SK-N-SH (cell line): ENCODE data around the gene FAM227B. TPM values are rescaled to one million over a fixed set of nuclear protein-coding genes. Genes with fewer than 3 reads are reported as not detected.

Experiments used
- CTCF ChIA-PET: fragments of 300-600, 350-600 bp; formaldehyde crosslinking; extraction: SDS; loops from one replicate; lab custom pipeline; 2021; lab: Yijun Ruan, JAX
- POLR2A ChIA-PET: fragments of 350-600 bp; sonication (Branson Sonifier 250); formaldehyde crosslinking; extraction: SDS; loops from one replicate; lab custom pipeline; 2020; ENCODE audit warnings: antibody characterized with exemption, inconsistent platforms; lab: Yijun Ruan, JAX
- DNase-seq: peaks from one replicate; pipeline ENCODE4 v3.0.0; 2012
- H2AFZ ChIP-seq: fragments of 200-600 bp; sonication (generic); 2 replicates; pipeline ENCODE4 v1.8.1; 2016; ENCODE audit warnings: antibody characterized with exemption, mild to moderate bottlenecking, low read depth
- H3F3A ChIP-seq: fragments of 200-600 bp; sonication (generic); replicated peaks from 2 replicates; pipeline ENCODE3; 2016; ENCODE audit warnings: antibody characterized with exemption, mild to moderate bottlenecking; ENCODE audit not compliant: insufficient read depth
- H3K27ac ChIP-seq, 2 experiments: fragments of 200-500 bp in 1 of 2; fragments of 200-600 bp in 1 of 2; sonication (Bioruptor generic) in 1 of 2; sonication (generic), shearing (Covaris generic) in 1 of 2; 2 replicates each; pipeline versions ENCODE4 v1.5.1 to v1.6.1; 2014 to 2016; ENCODE audit warnings: low read depth in 2 of 2, inconsistent platforms in 1 of 2, low read length in 1 of 2, mild to moderate bottlenecking in 1 of 2, mixed read lengths in 1 of 2
- H3K27me3 ChIP-seq: fragments of 200-600 bp; sonication (generic), shearing (Covaris generic); 2 replicates; pipeline ENCODE4 v1.6.1; 2016; ENCODE audit warnings: mixed run types; ENCODE audit not compliant: insufficient read depth
- H3K36me3 ChIP-seq, 2 experiments: fragments of 200-500 bp in 1 of 2; fragments of 200-600 bp in 1 of 2; sonication (Bioruptor generic) in 1 of 2; sonication (generic) in 1 of 2; replicated peaks in 1 of 2; 2 replicates each; pipeline versions ENCODE3 to v1.5.1; 2014 to 2016; ENCODE audit warnings: low read length in 1 of 2, mild to moderate bottlenecking in 1 of 2; ENCODE audit not compliant: insufficient read depth in 2 of 2, control insufficient read depth in 1 of 2
- H3K4me1 ChIP-seq, 2 experiments: fragments of 200-500 bp in 1 of 2; fragments of 200-600 bp in 1 of 2; sonication (Bioruptor generic) in 1 of 2; sonication (generic), shearing (Covaris generic) in 1 of 2; 2 replicates each; pipeline versions ENCODE4 v1.5.1 to v1.6.1; 2014 to 2016; ENCODE audit warnings: low read depth in 1 of 2, low read length in 1 of 2, mixed run types in 1 of 2; ENCODE audit not compliant: insufficient read depth in 2 of 2, control insufficient read depth in 1 of 2
- H3K4me2 ChIP-seq: fragments of 200-600 bp; sonication (generic), shearing (Covaris generic); 2 replicates; pipeline ENCODE4 v1.6.1; 2017; ENCODE audit warnings: mixed run types
- H3K4me3 ChIP-seq, 2 experiments: fragments of 200-500 bp in 1 of 2; fragments of 200-600 bp in 1 of 2; sonication (Bioruptor generic) in 1 of 2; sonication (generic), shearing (Covaris generic) in 1 of 2; 2 replicates each; pipeline versions ENCODE4 v1.5.1 to v1.8.1; 2014 to 2016; ENCODE audit warnings: low read depth in 2 of 2, inconsistent platforms in 1 of 2, low read length in 1 of 2, mild to moderate bottlenecking in 1 of 2, mixed read lengths in 1 of 2, moderate library complexity in 1 of 2
- H3K79me2 ChIP-seq: fragments of 200-600 bp; sonication (generic); 2 replicates; pipeline ENCODE4 v1.8.1; 2017; ENCODE audit warnings: mild to moderate bottlenecking; ENCODE audit not compliant: insufficient read depth
- H3K9ac ChIP-seq: fragments of 200-600 bp; sonication (generic); 2 replicates; pipeline ENCODE4 v1.6.1; 2017; ENCODE audit warnings: mixed run types
- H3K9me2 ChIP-seq: fragments of 200-600 bp; sonication (generic); 2 replicates; pipeline ENCODE4 v1.6.1; 2017; ENCODE audit warnings: mixed run types
- H3K9me3 ChIP-seq: fragments of 200-600 bp; sonication (generic); 2 replicates; pipeline ENCODE4 v1.6.1; 2017; ENCODE audit warnings: mixed run types, mild to moderate bottlenecking, moderate library complexity
- H4K20me1 ChIP-seq: fragments of 200-600 bp; sonication (generic); 2 replicates; pipeline ENCODE4 v1.6.1; 2017; ENCODE audit warnings: mild to moderate bottlenecking, mixed run types; ENCODE audit not compliant: insufficient read depth
- CTCF ChIP-seq: fragments of 200-600 bp; sonication (generic); IDR thresholded peaks from 2 replicates; pipeline ENCODE4 v1.6.1; 2017; ENCODE audit warnings: antibody characterized with exemption, mild to moderate bottlenecking, moderate library complexity
- EZH2phosphoT487 ChIP-seq: fragments of 200-600 bp; sonication (generic); IDR thresholded peaks from 2 replicates; pipeline ENCODE4 v1.6.1; 2017; ENCODE audit warnings: low read depth, mixed run types, mild to moderate bottlenecking, antibody characterized with exemption, moderate library complexity, borderline replicate concordance
- FOXM1 ChIP-seq: IDR thresholded peaks from 2 replicates; pipeline ENCODE4 v1.4.0; 2012; ENCODE audit warnings: low read depth, mild to moderate bottlenecking
- GABPA ChIP-seq: IDR thresholded peaks from 2 replicates; pipeline ENCODE4 v1.4.0; 2012; ENCODE audit warnings: low read depth, mild to moderate bottlenecking
- GATA2 ChIP-seq: sonication (generic); formaldehyde crosslinking; IDR thresholded peaks from 2 replicates; pipeline ENCODE4 v1.5.0; 2020; ENCODE audit warnings: mild to moderate bottlenecking, missing genetic modification reagents
- JUND ChIP-seq: IDR thresholded peaks from 2 replicates; pipeline ENCODE4 v1.4.0; 2012
- MAX ChIP-seq: IDR thresholded peaks from 2 replicates; pipeline ENCODE4 v1.4.0; 2012; ENCODE audit warnings: low read depth
- MEF2A ChIP-seq: IDR thresholded peaks from 2 replicates; pipeline ENCODE4 v1.4.0; 2012; ENCODE audit warnings: low read depth, borderline replicate concordance
- NRF1 ChIP-seq: IDR thresholded peaks from 2 replicates; pipeline ENCODE4 v1.6.1; 2012; ENCODE audit warnings: low read depth, mild to moderate bottlenecking, low read length
- POLR2AphosphoS5 ChIP-seq: IDR thresholded peaks from 2 replicates; pipeline ENCODE4 v1.6.1; 2012; ENCODE audit warnings: low read depth, low read length
- RAD21 ChIP-seq: IDR thresholded peaks from 2 replicates; pipeline ENCODE4 v1.6.1; 2012; ENCODE audit warnings: mild to moderate bottlenecking, low read length
- RCOR1 ChIP-seq: fragments of 150-350 bp; IDR thresholded peaks from 2 replicates; pipeline ENCODE4 v1.6.1; 2017; ENCODE audit warnings: antibody characterized with exemption, low read length
- RXRA ChIP-seq: IDR thresholded peaks from 2 replicates; pipeline ENCODE4 v1.4.0; 2012; ENCODE audit warnings: low read depth, mild to moderate bottlenecking, borderline replicate concordance
- SIN3A ChIP-seq: IDR thresholded peaks from 2 replicates; pipeline ENCODE4 v1.6.1; 2012; ENCODE audit warnings: low read depth, mild to moderate bottlenecking, low read length, moderate library complexity, borderline replicate concordance
- SMC3 ChIP-seq: IDR thresholded peaks from 2 replicates; pipeline ENCODE4 v1.6.1; 2012; ENCODE audit warnings: low read depth, low read length, improper control_type of control experiment
- TAF1 ChIP-seq: IDR thresholded peaks from 2 replicates; pipeline ENCODE4 v1.6.1; 2012; ENCODE audit warnings: low read depth, mild to moderate bottlenecking, low read length, moderate library complexity, borderline replicate concordance
- TEAD4 ChIP-seq: IDR thresholded peaks from 2 replicates; pipeline ENCODE4 v1.4.0; 2012; ENCODE audit warnings: mild to moderate bottlenecking, borderline replicate concordance; ENCODE audit not compliant: insufficient read depth
- WGBS: methylation state at CpG from one replicate; pipeline ENCODE4 v1.1.6; 2017; ENCODE audit warnings: low lambda C conversion rate; 5-methylcytosine and 5-hydroxymethylcytosine counted together
- polyA plus RNA-seq, 3 experiments: library from polyadenylated mRNA; depleted of rRNA; stranded (reverse); fragments of >200 nt; gene quantifications; 2 replicates each; pipeline ENCODE4 v1.2.3, GENCODE V29; 2012
- TF ChIP-seq, protein P1 (sequence below): IDR thresholded peaks from 2 replicates; pipeline ENCODE4 v1.4.0; 2012; ENCODE audit warnings: low read depth, borderline replicate concordance
- TF ChIP-seq, protein P2 (sequence below): fragments of 150-350 bp; IDR thresholded peaks from 2 replicates; pipeline ENCODE4 v1.6.1; 2016; ENCODE audit warnings: mild to moderate bottlenecking, low read depth, low read length
- TF ChIP-seq, protein P3 (sequence below): IDR thresholded peaks from 2 replicates; pipeline ENCODE4; 2012

The FAM227B gene
- polyA plus RNA-seq, 1 of the 3 experiments (the other 2 are of a cell fraction): 4.4 TPM

GRCh38 chr15:49610157-49610918 is 10.3 kb downstream of the FAM227B start:
- Histone ChIP-seq H3K79me2 (no peaks in the 10 kb centered on the region), H3K9me2 (0 out of 2 replicates have a peak, but pooled peaks cover 4% of the 10 kb centered on the region), H2AFZ (no peak overlapping the region), H3K36me3 (peaks cover 12 to 24% of the 10 kb centered on the region in 2 experiments), H3K27me3 (no peaks in the 10 kb centered on the region), H3K27ac (no peak overlapping the region), H3K4me3 (no peak overlapping the region), H3K4me1 (no peaks in the 10 kb centered on the region), H3F3A (peaks cover 5% of the 10 kb centered on the region), H3K4me2 (no peak overlapping the region), H3K9ac (no peak overlapping the region), H4K20me1 (no peaks in the 10 kb centered on the region), H3K9me3 (peaks cover 5% of the 10 kb centered on the region)
- no peak for DNase-seq
- no peak for TF ChIP-seq POLR2AphosphoS5
- no peak for TF ChIP-seq SIN3A
- no peak for TF ChIP-seq MAX
- TF ChIP-seq MEF2A: no peak
- no peak for TF ChIP-seq CTCF
- TF ChIP-seq RCOR1: no peak
- TF ChIP-seq GATA2 (CRISPR knock-in tag): no peak
- TF ChIP-seq SMC3: no peak
- TF ChIP-seq, protein P1, sequence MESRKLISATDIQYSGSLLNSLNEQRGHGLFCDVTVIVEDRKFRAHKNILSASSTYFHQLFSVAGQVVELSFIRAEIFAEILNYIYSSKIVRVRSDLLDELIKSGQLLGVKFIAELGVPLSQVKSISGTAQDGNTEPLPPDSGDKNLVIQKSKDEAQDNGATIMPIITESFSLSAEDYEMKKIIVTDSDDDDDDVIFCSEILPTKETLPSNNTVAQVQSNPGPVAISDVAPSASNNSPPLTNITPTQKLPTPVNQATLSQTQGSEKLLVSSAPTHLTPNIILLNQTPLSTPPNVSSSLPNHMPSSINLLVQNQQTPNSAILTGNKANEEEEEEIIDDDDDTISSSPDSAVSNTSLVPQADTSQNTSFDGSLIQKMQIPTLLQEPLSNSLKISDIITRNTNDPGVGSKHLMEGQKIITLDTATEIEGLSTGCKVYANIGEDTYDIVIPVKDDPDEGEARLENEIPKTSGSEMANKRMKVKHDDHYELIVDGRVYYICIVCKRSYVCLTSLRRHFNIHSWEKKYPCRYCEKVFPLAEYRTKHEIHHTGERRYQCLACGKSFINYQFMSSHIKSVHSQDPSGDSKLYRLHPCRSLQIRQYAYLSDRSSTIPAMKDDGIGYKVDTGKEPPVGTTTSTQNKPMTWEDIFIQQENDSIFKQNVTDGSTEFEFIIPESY: no peak
- TF ChIP-seq TAF1: no peak
- no peak for TF ChIP-seq RAD21
- TF ChIP-seq, protein P2, sequence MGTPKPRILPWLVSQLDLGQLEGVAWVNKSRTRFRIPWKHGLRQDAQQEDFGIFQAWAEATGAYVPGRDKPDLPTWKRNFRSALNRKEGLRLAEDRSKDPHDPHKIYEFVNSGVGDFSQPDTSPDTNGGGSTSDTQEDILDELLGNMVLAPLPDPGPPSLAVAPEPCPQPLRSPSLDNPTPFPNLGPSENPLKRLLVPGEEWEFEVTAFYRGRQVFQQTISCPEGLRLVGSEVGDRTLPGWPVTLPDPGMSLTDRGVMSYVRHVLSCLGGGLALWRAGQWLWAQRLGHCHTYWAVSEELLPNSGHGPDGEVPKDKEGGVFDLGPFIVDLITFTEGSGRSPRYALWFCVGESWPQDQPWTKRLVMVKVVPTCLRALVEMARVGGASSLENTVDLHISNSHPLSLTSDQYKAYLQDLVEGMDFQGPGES: no peak
- TF ChIP-seq FOXM1: no peak
- no peak for TF ChIP-seq EZH2phosphoT487
- no peak for TF ChIP-seq TEAD4
- TF ChIP-seq, protein P3, sequence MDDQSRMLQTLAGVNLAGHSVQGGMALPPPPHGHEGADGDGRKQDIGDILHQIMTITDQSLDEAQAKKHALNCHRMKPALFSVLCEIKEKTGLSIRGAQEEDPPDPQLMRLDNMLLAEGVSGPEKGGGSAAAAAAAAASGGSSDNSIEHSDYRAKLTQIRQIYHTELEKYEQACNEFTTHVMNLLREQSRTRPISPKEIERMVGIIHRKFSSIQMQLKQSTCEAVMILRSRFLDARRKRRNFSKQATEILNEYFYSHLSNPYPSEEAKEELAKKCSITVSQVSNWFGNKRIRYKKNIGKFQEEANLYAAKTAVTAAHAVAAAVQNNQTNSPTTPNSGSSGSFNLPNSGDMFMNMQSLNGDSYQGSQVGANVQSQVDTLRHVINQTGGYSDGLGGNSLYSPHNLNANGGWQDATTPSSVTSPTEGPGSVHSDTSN: no peak
- TF ChIP-seq GABPA: no peak
- TF ChIP-seq JUND: no peak
- TF ChIP-seq NRF1: no peak
- no peak for TF ChIP-seq RXRA
- 95% methylated on average over 2 of the region's 2 CpGs for WGBS
- ChIA-PET CTCF (no interaction called here), POLR2A (no interaction called here)
